Measurements from ENCODE around the gene UGT1A10. TPM values are rescaled to one million over a fixed set of nuclear protein-coding genes. Genes with fewer than 3 reads are reported as not detected.

UGT1A10 gene
- polyA plus RNA-seq, 1 donor from 2014 or later = not detected

DNA sequence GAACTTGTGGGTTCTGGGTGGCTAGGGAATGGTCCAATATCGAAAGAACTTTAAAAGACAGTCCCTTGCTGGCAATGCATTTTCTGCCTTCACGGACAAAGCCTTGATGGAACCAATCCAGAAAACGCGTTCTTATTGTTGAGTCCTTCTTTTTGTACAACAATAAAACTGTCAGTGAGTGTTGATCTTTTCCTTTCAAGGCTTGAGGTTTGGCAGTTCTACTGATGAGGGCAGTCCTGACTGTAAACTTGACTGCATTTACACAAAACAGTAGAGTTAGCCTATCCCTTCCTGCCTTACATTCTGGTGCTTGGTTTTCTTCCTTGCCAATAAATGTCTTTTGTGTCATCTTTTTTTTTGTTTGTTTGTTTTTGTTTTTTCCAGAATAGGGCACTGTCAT is 42.9 kb downstream of the UGT1A10 start:
- Histone ChIP-seq H3K36me3 (ENCODE audit: insufficient read depth, low read length) (no peaks in the 10 kb centered on the region), H3K9ac (ENCODE audit: low read length) (no peak overlapping the region), H3K9me2 (ENCODE audit: insufficient read depth, low read length) (no peaks in the 10 kb centered on the region), H3F3A (ENCODE audit: insufficient read depth, low read length, poor library complexity, severe bottlenecking) (no peaks in the 10 kb centered on the region), H3K79me2 (replicated peaks; ENCODE audit: insufficient read depth, low read length) (no peaks in the 10 kb centered on the region), H4K20me1 (ENCODE audit: insufficient read depth) (no peaks in the 10 kb centered on the region), H3K9me3 (ENCODE audit: low read length) (no peaks in the 10 kb centered on the region), H3K27me3 (ENCODE audit: insufficient read depth, low read depth, low read length) (no peaks in the 10 kb centered on the region), H3K27ac (ENCODE audit: low read length) (no peak overlapping the region), H2AFZ (ENCODE audit: low read depth, low read length) (no peak overlapping the region), H3K4me3 (ENCODE audit: low read length) (no peak overlapping the region), H3K4me2 (ENCODE audit: low read length) (no peak overlapping the region)
- no peak for TF ChIP-seq POLR2AphosphoS5 (IDR thresholded peaks at IDR 0.05)
- no peak for TF ChIP-seq MXI1 (conservative IDR thresholded peaks at IDR 0.05; ENCODE audit: poor library complexity, severe bottlenecking)
- no peak for TF ChIP-seq EZH2 (IDR thresholded peaks at IDR 0.05; ENCODE audit: borderline replicate concordance, insufficient read depth, low read length, poor library complexity, severe bottlenecking)
- no peak for TF ChIP-seq RAD21 (conservative IDR thresholded peaks at IDR 0.05)
- TF ChIP-seq EP300 (conservative IDR thresholded peaks at IDR 0.05; ENCODE audit: poor library complexity, severe bottlenecking) = no peak
- TF ChIP-seq, protein P1, sequence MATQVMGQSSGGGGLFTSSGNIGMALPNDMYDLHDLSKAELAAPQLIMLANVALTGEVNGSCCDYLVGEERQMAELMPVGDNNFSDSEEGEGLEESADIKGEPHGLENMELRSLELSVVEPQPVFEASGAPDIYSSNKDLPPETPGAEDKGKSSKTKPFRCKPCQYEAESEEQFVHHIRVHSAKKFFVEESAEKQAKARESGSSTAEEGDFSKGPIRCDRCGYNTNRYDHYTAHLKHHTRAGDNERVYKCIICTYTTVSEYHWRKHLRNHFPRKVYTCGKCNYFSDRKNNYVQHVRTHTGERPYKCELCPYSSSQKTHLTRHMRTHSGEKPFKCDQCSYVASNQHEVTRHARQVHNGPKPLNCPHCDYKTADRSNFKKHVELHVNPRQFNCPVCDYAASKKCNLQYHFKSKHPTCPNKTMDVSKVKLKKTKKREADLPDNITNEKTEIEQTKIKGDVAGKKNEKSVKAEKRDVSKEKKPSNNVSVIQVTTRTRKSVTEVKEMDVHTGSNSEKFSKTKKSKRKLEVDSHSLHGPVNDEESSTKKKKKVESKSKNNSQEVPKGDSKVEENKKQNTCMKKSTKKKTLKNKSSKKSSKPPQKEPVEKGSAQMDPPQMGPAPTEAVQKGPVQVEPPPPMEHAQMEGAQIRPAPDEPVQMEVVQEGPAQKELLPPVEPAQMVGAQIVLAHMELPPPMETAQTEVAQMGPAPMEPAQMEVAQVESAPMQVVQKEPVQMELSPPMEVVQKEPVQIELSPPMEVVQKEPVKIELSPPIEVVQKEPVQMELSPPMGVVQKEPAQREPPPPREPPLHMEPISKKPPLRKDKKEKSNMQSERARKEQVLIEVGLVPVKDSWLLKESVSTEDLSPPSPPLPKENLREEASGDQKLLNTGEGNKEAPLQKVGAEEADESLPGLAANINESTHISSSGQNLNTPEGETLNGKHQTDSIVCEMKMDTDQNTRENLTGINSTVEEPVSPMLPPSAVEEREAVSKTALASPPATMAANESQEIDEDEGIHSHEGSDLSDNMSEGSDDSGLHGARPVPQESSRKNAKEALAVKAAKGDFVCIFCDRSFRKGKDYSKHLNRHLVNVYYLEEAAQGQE (IDR thresholded peaks at IDR 0.05; ENCODE audit: borderline replicate concordance) = no peak
- TF ChIP-seq SMC3 (conservative IDR thresholded peaks at IDR 0.05; ENCODE audit: poor library complexity) = no peak
- TF ChIP-seq TAF1 (IDR thresholded peaks at IDR 0.05; ENCODE audit: low read depth) = no peak
- TF ChIP-seq, protein P2, sequence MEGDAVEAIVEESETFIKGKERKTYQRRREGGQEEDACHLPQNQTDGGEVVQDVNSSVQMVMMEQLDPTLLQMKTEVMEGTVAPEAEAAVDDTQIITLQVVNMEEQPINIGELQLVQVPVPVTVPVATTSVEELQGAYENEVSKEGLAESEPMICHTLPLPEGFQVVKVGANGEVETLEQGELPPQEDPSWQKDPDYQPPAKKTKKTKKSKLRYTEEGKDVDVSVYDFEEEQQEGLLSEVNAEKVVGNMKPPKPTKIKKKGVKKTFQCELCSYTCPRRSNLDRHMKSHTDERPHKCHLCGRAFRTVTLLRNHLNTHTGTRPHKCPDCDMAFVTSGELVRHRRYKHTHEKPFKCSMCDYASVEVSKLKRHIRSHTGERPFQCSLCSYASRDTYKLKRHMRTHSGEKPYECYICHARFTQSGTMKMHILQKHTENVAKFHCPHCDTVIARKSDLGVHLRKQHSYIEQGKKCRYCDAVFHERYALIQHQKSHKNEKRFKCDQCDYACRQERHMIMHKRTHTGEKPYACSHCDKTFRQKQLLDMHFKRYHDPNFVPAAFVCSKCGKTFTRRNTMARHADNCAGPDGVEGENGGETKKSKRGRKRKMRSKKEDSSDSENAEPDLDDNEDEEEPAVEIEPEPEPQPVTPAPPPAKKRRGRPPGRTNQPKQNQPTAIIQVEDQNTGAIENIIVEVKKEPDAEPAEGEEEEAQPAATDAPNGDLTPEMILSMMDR (IDR thresholded peaks at IDR 0.05; ENCODE audit: poor library complexity, severe bottlenecking) = no peak

DNA sequence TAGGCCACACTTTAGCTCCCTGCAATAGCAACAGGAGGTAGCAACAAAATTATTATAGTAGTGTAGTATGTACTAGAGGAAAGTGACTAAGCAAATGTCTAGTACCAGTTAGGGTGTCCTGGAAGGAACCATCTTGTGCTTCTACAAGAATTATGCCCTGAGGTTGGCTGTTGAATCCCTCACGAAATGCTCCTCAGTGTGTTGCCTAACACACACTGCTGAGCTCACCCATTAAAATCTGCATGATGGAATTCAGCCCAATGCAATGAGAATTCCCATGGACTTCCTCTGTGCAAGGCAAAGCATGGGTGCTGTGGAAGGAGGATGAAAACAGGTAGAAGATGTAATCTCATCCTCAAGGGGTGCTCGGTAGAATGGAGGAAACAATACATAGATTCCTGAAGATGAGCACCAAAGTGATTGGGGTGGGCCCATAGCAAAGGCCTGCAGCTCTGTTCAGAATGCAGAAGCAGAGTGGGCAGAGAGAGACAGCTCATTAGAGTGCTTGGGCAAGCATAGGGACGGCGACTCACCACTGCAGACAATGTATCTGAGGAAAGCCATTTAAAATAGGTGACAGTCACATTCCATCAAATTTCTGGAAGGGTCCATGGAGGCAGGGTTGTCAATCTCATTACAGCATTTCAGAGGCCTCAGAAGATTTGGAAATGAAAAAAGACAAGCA is 44.3 kb downstream of the UGT1A10 start:
- Histone ChIP-seq H3K4me2 (ENCODE audit: low read length) (no peak overlapping the region), H3K9me3 (ENCODE audit: low read length) (no peaks in the 10 kb centered on the region), H3K27ac (ENCODE audit: low read length) (no peak overlapping the region), H3K4me3 (ENCODE audit: low read length) (no peak overlapping the region), H4K20me1 (ENCODE audit: insufficient read depth) (no peaks in the 10 kb centered on the region), H2AFZ (ENCODE audit: low read depth, low read length) (no peak overlapping the region), H3F3A (ENCODE audit: insufficient read depth, low read length, poor library complexity, severe bottlenecking) (no peaks in the 10 kb centered on the region), H3K27me3 (ENCODE audit: insufficient read depth, low read depth, low read length) (no peaks in the 10 kb centered on the region), H3K36me3 (ENCODE audit: insufficient read depth, low read length) (no peaks in the 10 kb centered on the region), H3K79me2 (replicated peaks; ENCODE audit: insufficient read depth, low read length) (no peaks in the 10 kb centered on the region), H3K9ac (ENCODE audit: low read length) (no peak overlapping the region), H3K9me2 (ENCODE audit: insufficient read depth, low read length) (no peaks in the 10 kb centered on the region)
- TF ChIP-seq EZH2 (IDR thresholded peaks at IDR 0.05; ENCODE audit: borderline replicate concordance, insufficient read depth, low read length, poor library complexity, severe bottlenecking) = no peak
- no peak for TF ChIP-seq MXI1 (conservative IDR thresholded peaks at IDR 0.05; ENCODE audit: poor library complexity, severe bottlenecking)
- no peak for TF ChIP-seq RAD21 (conservative IDR thresholded peaks at IDR 0.05)
- TF ChIP-seq TAF1 (IDR thresholded peaks at IDR 0.05; ENCODE audit: low read depth) = no peak
- TF ChIP-seq EP300 (conservative IDR thresholded peaks at IDR 0.05; ENCODE audit: poor library complexity, severe bottlenecking) = no peak
- TF ChIP-seq, protein P1 (IDR thresholded peaks at IDR 0.05; ENCODE audit: borderline replicate concordance) = no peak
- no peak for TF ChIP-seq SMC3 (conservative IDR thresholded peaks at IDR 0.05; ENCODE audit: poor library complexity)
- TF ChIP-seq, protein P2 (IDR thresholded peaks at IDR 0.05; ENCODE audit: poor library complexity, severe bottlenecking) = no peak
- TF ChIP-seq POLR2AphosphoS5 (IDR thresholded peaks at IDR 0.05) = no peak

All from neural cell (in vitro differentiated cells).